ENCODE results near the gene ZDHHC12. TPM values are rescaled to one million over a fixed set of nuclear protein-coding genes. Genes with fewer than 3 reads are reported as not detected.

Gene ZDHHC12
- polyA plus RNA-seq, 3 donors from 2014 or later: 63.7 to 76.6 (median 66.6) TPM

DNA sequence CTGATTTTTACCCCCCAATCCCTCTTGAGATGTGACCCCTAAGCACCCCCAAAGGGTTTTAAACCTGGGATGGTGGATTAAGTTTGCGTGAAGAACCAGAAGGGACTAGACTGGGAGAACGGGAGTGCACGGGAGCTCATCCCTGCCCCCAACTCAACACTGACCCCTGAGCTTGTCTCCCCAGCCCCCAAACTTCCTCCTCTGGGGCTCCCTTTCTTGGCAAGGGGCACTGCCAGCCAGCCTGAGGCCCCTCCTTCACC is 39.9 kb downstream of the ZDHHC12 start:
- H3K4me3 Mint-ChIP-seq: peak overlapping the region; percentile 92 to 99 (median 98)
- H3K4me1 Mint-ChIP-seq: peaks cover 53 to 57% of the 10 kb centered on the region in 2 donors
- no peaks in the 10 kb centered on the region for H3K9me3 Mint-ChIP-seq
- H3K27me3 Mint-ChIP-seq (ENCODE audit: low read depth in 3 of 3): peaks cover 0 to 14% (median 4%) of the 10 kb centered on the region in 3 donors
- DNase-seq: no peak
- H3K36me3 Mint-ChIP-seq: peaks cover 0 to 4% (median 0%) of the 10 kb centered on the region in 3 donors
- peak overlapping the region; percentile 95 to 100 (median 98) for H3K27ac Mint-ChIP-seq

DNA sequence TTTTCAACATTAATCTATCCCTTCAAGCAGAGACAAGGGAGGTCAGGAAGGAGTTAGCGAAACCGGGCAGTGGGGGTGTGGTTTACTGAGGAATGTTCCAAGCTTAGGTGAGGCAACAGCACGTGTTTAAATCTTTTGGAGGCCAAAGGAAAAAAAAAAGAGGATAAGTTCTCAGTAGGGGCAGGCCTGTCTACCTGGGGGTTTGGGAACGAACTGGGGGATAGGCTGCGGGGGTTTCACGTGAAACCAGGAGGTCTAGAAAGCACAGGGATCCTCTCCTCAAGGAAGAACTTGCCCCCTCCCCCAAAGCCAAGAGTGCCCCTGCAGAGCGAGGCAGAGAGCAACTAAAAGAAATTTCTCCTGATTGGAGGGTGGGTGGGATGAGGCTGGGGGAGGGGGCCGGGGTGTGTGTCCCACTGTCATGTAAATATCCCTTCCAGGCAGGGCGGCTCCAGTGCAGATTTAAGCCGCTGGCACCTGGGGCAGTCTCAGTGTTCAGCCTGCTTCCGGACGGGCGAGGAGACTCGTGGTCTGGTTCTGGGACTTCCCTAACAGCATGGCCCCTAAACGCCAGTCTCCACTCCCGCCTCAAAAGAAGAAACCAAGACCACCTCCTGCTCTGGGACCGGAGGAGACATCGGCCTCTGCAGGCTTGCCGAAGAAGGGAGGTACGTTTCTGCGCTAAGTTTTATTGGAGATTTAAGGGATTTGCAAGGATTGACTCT is 40.4 kb downstream of the ZDHHC12 start:
- peak; percentile 33 to 49 (median 47) for DNase-seq
- peaks cover 0 to 4% (median 0%) of the 10 kb centered on the region in 3 donors for H3K36me3 Mint-ChIP-seq
- peaks cover 53 to 57% of the 10 kb centered on the region in 2 donors for H3K4me1 Mint-ChIP-seq
- peaks cover 0 to 13% (median 4%) of the 10 kb centered on the region in 3 donors for H3K27me3 Mint-ChIP-seq (ENCODE audit: low read depth in 3 of 3)
- peak overlapping the region; percentile 95 to 100 (median 98) for H3K27ac Mint-ChIP-seq
- H3K9me3 Mint-ChIP-seq: no peaks in the 10 kb centered on the region
- peak overlapping the region; percentile 92 to 99 (median 98) for H3K4me3 Mint-ChIP-seq

DNA sequence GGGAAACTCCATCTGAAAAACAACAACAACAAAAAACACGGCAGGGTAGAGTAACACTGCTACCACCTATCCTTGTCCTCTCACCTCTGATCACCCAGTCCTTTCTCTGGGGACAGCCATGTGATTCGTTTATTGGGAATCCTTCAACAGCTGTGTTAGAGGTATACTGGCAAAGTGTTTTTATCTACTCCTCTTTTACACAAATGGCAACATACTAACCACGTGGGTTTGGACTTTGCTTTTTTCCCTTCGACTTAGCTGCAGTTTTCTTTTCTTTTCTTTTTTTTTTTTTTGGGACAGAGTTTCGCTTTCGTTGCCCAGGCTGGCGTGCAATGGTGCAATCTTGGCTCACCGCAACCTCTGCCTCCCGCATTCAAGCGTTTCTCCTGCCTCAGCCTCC is 46.1 kb downstream of the ZDHHC12 start:
- H3K27ac Mint-ChIP-seq: no peak overlapping the region
- H3K4me1 Mint-ChIP-seq: peaks cover 4 to 7% of the 10 kb centered on the region in 2 donors
- DNase-seq: no peak
- H3K27me3 Mint-ChIP-seq (ENCODE audit: low read depth in 3 of 3): no peaks in the 10 kb centered on the region
- no peak overlapping the region for H3K4me3 Mint-ChIP-seq
- H3K9me3 Mint-ChIP-seq: no peaks in the 10 kb centered on the region
- H3K36me3 Mint-ChIP-seq: no peaks in the 10 kb centered on the region

DNA sequence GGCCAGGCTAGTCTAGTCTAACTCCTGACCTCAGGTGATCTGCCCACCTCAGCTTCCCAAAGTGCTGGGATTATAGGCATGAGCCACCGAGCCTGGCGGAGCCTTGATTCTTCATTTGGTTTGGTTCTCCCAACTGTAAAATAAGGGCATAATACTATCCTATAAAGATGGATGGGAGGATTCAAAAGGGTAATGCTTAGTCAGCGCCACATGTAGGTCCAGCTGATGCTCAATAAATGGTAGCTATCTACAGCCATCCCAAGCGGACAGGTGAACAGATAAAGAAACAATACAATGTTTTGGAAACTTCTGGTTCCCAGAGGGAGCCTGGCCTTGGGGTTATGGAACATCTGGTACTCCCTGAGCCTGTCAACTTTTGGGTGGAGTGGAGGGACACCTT is 48.5 kb downstream of the ZDHHC12 start:
- Mint-ChIP-seq H3K9me3 (no peaks in the 10 kb centered on the region), H3K27me3 (ENCODE audit: low read depth in 3 of 3) (no peaks in the 10 kb centered on the region), H3K4me1 (no peaks in the 10 kb centered on the region), H3K36me3 (no peaks in the 10 kb centered on the region), H3K4me3 (no peak overlapping the region), H3K27ac (no peak overlapping the region)
- DNase-seq: no peak

Other genes with a start within 250 kb of the ZDHHC12 start
- 10 to 100 TPM; 17.4 to 49.3 (median 22.8) TPM for gene GLE1, start 219.4 kb downstream of the ZDHHC12 start, polyA plus RNA-seq
- gene SPTAN1, start 171.5 kb downstream of the ZDHHC12 start, polyA plus RNA-seq: 100 to 1,000 TPM in 1 of 3 donors, 10 to 100 TPM in 1, 1 to 10 TPM in 1; 4.8 to 112 (median 25.5) TPM
- gene DYNC2I2, start 67.3 kb downstream of the ZDHHC12 start, polyA plus RNA-seq: 10 to 100 TPM in 1 of 3 donors, 1 to 10 TPM in 2; 1.6 to 10.8 (median 4.7) TPM
- 100 to 1,000 TPM; 151 to 233 (median 232) TPM for gene SET, start 34.9 kb downstream of the ZDHHC12 start, polyA plus RNA-seq
- gene PKN3, start 21.6 kb downstream of the ZDHHC12 start, polyA plus RNA-seq: 1 to 10 TPM; 2.1 to 3.9 (median 2.9) TPM
- 10 to 100 TPM; 28.5 to 51.5 (median 43.0) TPM for gene ZER1, start 47.8 kb upstream of the ZDHHC12 start, polyA plus RNA-seq
- gene TBC1D13, start 63.1 kb upstream of the ZDHHC12 start, polyA plus RNA-seq: 10 to 100 TPM; 16.4 to 30.7 (median 19.4) TPM
- 10 to 100 TPM; 18.4 to 34.0 (median 24.7) TPM for gene ENDOG, start 94.4 kb upstream of the ZDHHC12 start, polyA plus RNA-seq
- 10 to 100 TPM; 54.2 to 82.1 (median 64.7) TPM for gene SPOUT1, start 105.7 kb upstream of the ZDHHC12 start, polyA plus RNA-seq
- gene KYAT1, start 157.8 kb upstream of the ZDHHC12 start, polyA plus RNA-seq: 10 to 100 TPM in 1 of 3 donors, 1 to 10 TPM in 2; 9.6 to 10.1 (median 10.0) TPM
- gene LRRC8A, start 158.0 kb upstream of the ZDHHC12 start, polyA plus RNA-seq: 10 to 100 TPM; 29.3 to 98.2 (median 34.6) TPM
- gene PHYHD1, start 196.9 kb upstream of the ZDHHC12 start, polyA plus RNA-seq: 1 to 10 TPM; 2.7 to 7.1 (median 4.1) TPM
- 10 to 100 TPM in 1 of 3 donors, 1 to 10 TPM in 2; 9.5 to 18.0 (median 10.0) TPM for gene DOLK, start 223.5 kb upstream of the ZDHHC12 start, polyA plus RNA-seq
- gene NUP188, start 223.6 kb upstream of the ZDHHC12 start, polyA plus RNA-seq: 10 to 100 TPM; 12.2 to 31.8 (median 18.6) TPM